ENCODE results near the gene TMEM198. TPM values are rescaled to one million over a fixed set of nuclear protein-coding genes. Genes with fewer than 3 reads are reported as not detected.

TMEM198 gene
- total RNA-seq, 1 experiment from 2014 or later, result 1.1 TPM

DNA sequence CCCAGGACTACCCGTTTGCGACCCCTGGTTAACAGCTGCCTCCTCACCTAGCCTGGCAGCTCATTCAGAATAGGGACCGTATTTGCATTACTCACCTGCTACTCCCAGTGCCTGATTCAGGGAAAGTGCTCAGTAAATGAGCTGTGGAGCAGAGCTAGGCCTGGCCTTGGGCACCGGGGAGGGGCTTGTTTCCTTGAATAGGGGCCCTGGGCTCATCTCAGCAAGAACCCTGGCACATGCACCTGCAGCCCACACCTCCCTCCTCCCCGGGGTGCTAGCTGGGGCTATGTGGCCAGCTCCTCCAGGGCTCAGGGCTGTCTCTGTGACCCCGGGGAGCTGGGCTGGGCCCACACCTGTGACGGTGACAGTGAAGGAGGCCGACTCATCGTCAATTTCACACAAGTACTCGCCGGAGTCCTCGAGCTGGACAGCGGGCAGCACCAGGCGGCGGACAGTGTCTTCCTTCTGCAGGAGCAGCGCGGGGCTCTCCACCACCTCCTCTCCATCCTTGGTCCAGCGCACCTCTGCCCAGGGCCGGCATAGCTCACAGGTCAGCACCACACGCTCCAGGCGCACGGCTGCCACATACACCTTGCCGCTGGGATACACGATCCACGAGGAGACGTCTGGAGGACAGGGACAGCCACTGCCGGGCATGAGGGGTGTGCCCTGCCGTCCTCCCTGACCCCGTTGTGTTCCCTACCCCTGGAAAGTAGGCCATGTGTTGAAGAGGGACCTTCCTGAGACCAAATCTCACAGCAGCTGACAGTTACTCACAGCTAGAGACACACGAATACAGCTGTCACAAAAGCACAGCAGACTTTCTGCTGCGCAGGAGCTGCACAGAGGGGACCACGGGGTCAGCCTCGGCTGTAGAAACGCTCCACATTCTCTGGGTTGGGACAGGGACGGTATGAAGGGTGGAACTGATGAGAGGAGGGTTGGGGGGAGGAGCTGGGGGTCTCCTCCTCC lies 18.5 kb downstream of the TMEM198 start:
- Histone ChIP-seq H3K27me3 (ENCODE audit: low read length) (no peaks in the 10 kb centered on the region), H3K4me2 (ENCODE audit: low read length) (no peak overlapping the region), H3K79me2 (ENCODE audit: low read length) (no peaks in the 10 kb centered on the region), H3K4me3 (ENCODE audit: low read length) (no peak overlapping the region), H3K9ac (ENCODE audit: low read length) (no peak overlapping the region), H3K27ac (ENCODE audit: low read length) (no peak overlapping the region), H2AFZ (ENCODE audit: low read length) (no peak overlapping the region), H3K36me3 (ENCODE audit: low read depth, low read length) (no peaks in the 10 kb centered on the region; the same call in 1 of the 2 replicates), H3K4me1 (ENCODE audit: insufficient read depth, low read length) (no peaks in the 10 kb centered on the region), H4K20me1 (ENCODE audit: low read length) (no peaks in the 10 kb centered on the region), H3K9me3 (ENCODE audit: low read length) (no peaks in the 10 kb centered on the region), H3K9me2 (replicated peaks; ENCODE audit: low read length) (no peaks in the 10 kb centered on the region), H3F3A (ENCODE audit: low read length, unreplicated experiment) (no peaks in the 10 kb centered on the region)
- TF ChIP-seq, protein P1, sequence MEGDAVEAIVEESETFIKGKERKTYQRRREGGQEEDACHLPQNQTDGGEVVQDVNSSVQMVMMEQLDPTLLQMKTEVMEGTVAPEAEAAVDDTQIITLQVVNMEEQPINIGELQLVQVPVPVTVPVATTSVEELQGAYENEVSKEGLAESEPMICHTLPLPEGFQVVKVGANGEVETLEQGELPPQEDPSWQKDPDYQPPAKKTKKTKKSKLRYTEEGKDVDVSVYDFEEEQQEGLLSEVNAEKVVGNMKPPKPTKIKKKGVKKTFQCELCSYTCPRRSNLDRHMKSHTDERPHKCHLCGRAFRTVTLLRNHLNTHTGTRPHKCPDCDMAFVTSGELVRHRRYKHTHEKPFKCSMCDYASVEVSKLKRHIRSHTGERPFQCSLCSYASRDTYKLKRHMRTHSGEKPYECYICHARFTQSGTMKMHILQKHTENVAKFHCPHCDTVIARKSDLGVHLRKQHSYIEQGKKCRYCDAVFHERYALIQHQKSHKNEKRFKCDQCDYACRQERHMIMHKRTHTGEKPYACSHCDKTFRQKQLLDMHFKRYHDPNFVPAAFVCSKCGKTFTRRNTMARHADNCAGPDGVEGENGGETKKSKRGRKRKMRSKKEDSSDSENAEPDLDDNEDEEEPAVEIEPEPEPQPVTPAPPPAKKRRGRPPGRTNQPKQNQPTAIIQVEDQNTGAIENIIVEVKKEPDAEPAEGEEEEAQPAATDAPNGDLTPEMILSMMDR (conservative IDR thresholded peaks at IDR 0.05; ENCODE audit: low read depth, low read length), result no peak
- intact Hi-C loops (cut with micrococcal nuclease), result no loop called here
- ATAC-seq (no peak; the same call in 1 of the 2 replicates), DNase-seq (no peak)
- ChIA-PET POLR2A (ENCODE audit: unreplicated experiment) (interaction anchor here (0.5 to 0.7 kb wide), 2 partner anchors 11 to 129 kb away, joined by 3 read pairs; no protein-coding TSS in a partner anchor), CTCF (no interaction called here)
- TSS peak; percentile 15 for BruUV-seq (replicated peaks)

DNA sequence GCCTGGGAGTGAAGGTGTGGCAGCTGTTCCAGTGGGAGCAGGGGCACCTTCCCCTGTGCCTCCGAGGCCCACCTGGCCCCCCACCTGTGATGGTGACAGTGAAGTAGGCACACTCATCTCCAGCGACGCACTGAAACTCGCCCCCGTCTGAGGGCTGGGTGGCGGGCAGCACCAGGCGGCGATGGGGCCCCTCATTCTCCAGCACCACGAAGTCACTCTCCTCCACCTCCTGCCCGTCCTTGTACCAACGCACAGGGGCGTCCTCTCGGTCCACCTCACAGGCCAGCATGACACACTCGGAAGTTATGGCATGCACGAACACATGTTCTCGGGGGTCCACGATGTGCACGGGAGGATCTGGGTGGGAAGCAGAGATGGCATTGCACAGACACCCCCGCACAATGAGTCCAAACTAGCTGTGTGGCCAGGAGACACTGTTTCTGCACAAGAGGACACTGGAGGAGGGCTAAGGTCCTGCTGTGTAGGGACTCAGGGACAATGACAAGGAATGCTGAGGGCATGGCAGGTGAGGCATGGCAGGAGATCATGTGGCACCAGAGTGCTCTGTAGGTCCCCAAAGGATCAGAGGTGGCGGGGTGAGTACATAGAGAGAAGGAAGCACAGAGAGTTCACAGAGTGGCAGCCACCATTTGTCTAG lies 19.6 kb downstream of the TMEM198 start:
- Histone ChIP-seq H3K9me3 (ENCODE audit: low read length) (no peaks in the 10 kb centered on the region), H3K4me1 (ENCODE audit: insufficient read depth, low read length) (no peaks in the 10 kb centered on the region), H4K20me1 (ENCODE audit: low read length) (no peaks in the 10 kb centered on the region), H3K36me3 (ENCODE audit: low read depth, low read length) (no peaks in the 10 kb centered on the region; the same call in 1 of the 2 replicates), H3K79me2 (ENCODE audit: low read length) (no peaks in the 10 kb centered on the region), H2AFZ (ENCODE audit: low read length) (no peak overlapping the region), H3F3A (ENCODE audit: low read length, unreplicated experiment) (no peaks in the 10 kb centered on the region), H3K4me3 (ENCODE audit: low read length) (no peak overlapping the region), H3K27ac (ENCODE audit: low read length) (no peak overlapping the region), H3K9ac (ENCODE audit: low read length) (no peak overlapping the region), H3K27me3 (ENCODE audit: low read length) (no peaks in the 10 kb centered on the region), H3K9me2 (replicated peaks; ENCODE audit: low read length) (no peaks in the 10 kb centered on the region), H3K4me2 (ENCODE audit: low read length) (no peak overlapping the region)
- no TSS peak for BruUV-seq (replicated peaks)
- ChIA-PET CTCF (no interaction called here), POLR2A (ENCODE audit: unreplicated experiment) (no interaction called here)
- TF ChIP-seq, protein P1 (conservative IDR thresholded peaks at IDR 0.05; ENCODE audit: low read depth, low read length), result no peak
- no peak for TF ChIP-seq EZH2phosphoT487 (IDR thresholded peaks at IDR 0.05; ENCODE audit: borderline replicate concordance, low read length)
- intact Hi-C loops (cut with micrococcal nuclease), result no loop called here
- DNase-seq, result no peak
- no peak for ATAC-seq

Data from PC-3 (cell line).